Nephron (organoid): Measurements from ENCODE around the gene HECW1.

Experiments
- H3K27ac Mint-ChIP-seq, 3 experiments: 2 replicates each; pipeline ENCODE4 v1.8.0; 2020; ENCODE audit warnings: mixed read lengths in 3 of 3, mild to moderate bottlenecking in 2 of 3, moderate library complexity in 1 of 3
- H3K27me3 Mint-ChIP-seq: 2 replicates; pipeline ENCODE4 v1.8.0; 2021; ENCODE audit warnings: low read depth, mild to moderate bottlenecking, moderate library complexity, mixed read lengths
- H3K36me3 Mint-ChIP-seq: 2 replicates; pipeline ENCODE4 v1.8.0; 2020; ENCODE audit warnings: low read depth, mixed read lengths
- H3K4me1 Mint-ChIP-seq: 2 replicates; pipeline ENCODE4 v1.8.0; 2020; ENCODE audit warnings: mixed read lengths
- H3K4me3 Mint-ChIP-seq, 3 experiments: 2 replicates each; pipeline ENCODE4 v1.8.0; 2020; ENCODE audit warnings: mild to moderate bottlenecking in 3 of 3, mixed read lengths in 3 of 3, moderate library complexity in 2 of 3
- H3K9me3 Mint-ChIP-seq: 2 replicates; pipeline ENCODE4 v1.8.0; 2020; ENCODE audit warnings: mixed read lengths
- TF ChIP-seq, protein P1 (sequence below), 3 experiments: fragments of 200-600 bp; sonication (generic); IDR thresholded peaks; one replicate each; pipeline ENCODE4 v1.5.0; 2021; ENCODE audit warnings: antibody characterized with exemption in 3 of 3; ENCODE audit not compliant: unreplicated experiment in 3 of 3

HECW1 gene

DNA sequence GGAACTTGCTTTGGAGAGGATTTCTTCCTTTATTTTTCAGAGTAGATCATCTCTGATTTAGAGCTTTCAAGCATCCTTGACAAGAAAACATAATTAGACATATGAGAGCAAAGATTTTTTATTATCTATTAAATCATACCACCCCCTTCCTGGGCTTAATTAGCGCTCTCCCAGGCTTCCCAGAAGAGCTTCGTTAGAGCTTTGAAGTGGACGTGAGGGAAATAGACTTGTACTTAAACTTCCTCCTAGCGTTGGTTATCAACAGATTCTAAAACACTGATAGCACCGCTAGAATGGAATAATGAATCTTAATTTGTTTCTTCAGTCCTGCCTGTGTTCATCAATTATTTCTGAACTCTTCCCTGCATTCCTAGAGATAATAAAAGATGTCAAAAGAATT lies 296.5 kb downstream of the HECW1 start:
- Mint-ChIP-seq H3K9me3 (no peaks in the 10 kb centered on the region), H3K4me3 (no peak overlapping the region), H3K27ac (no peak overlapping the region), H3K27me3 (no peaks in the 10 kb centered on the region), H3K4me1 (no peaks in the 10 kb centered on the region), H3K36me3 (no peaks in the 10 kb centered on the region)
- TF ChIP-seq, protein P1, sequence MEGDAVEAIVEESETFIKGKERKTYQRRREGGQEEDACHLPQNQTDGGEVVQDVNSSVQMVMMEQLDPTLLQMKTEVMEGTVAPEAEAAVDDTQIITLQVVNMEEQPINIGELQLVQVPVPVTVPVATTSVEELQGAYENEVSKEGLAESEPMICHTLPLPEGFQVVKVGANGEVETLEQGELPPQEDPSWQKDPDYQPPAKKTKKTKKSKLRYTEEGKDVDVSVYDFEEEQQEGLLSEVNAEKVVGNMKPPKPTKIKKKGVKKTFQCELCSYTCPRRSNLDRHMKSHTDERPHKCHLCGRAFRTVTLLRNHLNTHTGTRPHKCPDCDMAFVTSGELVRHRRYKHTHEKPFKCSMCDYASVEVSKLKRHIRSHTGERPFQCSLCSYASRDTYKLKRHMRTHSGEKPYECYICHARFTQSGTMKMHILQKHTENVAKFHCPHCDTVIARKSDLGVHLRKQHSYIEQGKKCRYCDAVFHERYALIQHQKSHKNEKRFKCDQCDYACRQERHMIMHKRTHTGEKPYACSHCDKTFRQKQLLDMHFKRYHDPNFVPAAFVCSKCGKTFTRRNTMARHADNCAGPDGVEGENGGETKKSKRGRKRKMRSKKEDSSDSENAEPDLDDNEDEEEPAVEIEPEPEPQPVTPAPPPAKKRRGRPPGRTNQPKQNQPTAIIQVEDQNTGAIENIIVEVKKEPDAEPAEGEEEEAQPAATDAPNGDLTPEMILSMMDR (IDR thresholded peaks at IDR 0.05; ENCODE audit: unreplicated experiment in 3 of 3), result no peak

GRCh38 chr7:43417455-43417854 lies 305.0 kb downstream of the HECW1 start:
- H3K4me3 Mint-ChIP-seq, result no peak overlapping the region
- H3K4me1 Mint-ChIP-seq, result no peaks in the 10 kb centered on the region
- TF ChIP-seq, protein P1 (IDR thresholded peaks at IDR 0.05; ENCODE audit: unreplicated experiment in 3 of 3), result no peak

DNA sequence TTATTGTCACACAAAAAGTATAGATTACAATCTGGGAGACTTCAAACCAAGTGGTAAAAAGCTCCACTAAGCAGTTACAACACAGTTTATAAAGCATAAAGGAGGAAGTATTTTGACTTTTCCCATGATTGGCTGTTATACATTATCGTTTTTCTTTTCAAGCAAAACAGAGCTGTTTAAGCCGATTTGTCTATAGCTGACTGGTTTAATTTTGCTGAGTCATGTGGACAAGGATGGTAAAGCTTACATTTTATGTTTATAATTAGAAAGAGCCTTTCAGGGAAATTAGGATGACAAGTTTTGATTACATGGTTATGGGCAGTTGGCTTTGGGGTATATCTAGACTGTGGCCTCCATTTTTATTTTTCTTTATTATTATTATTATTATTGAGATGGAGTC lies 318.0 kb downstream of the HECW1 start:
- H3K36me3 Mint-ChIP-seq, result no peaks in the 10 kb centered on the region
- H3K27me3 Mint-ChIP-seq, result peaks cover 8% of the 10 kb centered on the region

More at GRCh38 chr7:43417455-43417854, 305.0 kb downstream of the HECW1 start:
- Mint-ChIP-seq H3K36me3 (peaks cover 4% of the 10 kb centered on the region), H3K9me3 (peaks cover 13% of the 10 kb centered on the region), H3K27ac (no peak overlapping the region), H3K27me3 (no peaks in the 10 kb centered on the region)

DNA sequence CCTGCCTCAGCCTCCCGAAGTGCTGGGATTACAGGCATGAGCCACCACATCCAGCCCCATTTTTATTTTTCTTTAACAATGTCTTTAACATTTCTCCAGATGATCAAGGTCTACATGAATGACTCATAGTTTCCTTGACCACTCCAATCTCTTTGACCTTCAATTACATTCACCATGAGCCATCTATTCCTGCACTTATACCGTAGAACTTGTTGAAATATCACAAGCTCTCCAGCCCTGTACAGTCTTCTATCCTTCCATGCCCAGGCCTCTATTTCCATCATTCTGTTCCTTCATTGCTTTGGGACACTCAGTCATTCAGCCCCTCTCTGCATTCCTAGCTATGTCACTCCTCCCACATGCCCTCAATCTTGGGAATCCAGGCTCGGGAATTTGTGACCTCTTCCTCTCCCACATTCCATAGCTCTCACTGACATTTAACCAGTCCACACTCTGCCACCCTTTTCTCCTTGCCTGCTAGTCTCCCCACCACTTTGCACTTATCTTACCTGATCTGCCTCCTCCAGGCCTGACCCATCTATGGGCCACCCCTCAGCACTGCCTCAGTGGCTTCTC lies 318.7 kb downstream of the HECW1 start:
- Mint-ChIP-seq H3K9me3 (peaks cover 2% of the 10 kb centered on the region), H3K27me3 (peaks cover 8% of the 10 kb centered on the region), H3K4me3 (no peak overlapping the region), H3K4me1 (no peaks in the 10 kb centered on the region), H3K36me3 (no peaks in the 10 kb centered on the region), H3K27ac (peak overlapping the region in 1 of 3 experiments; percentile 25)
- TF ChIP-seq, protein P1 (IDR thresholded peaks at IDR 0.05; ENCODE audit: unreplicated experiment in 3 of 3), result no peak

More for the DNA sequence above, 318.0 kb downstream of the HECW1 start:
- H3K9me3 Mint-ChIP-seq, result peaks cover 2% of the 10 kb centered on the region
- TF ChIP-seq, protein P1 (IDR thresholded peaks at IDR 0.05; ENCODE audit: unreplicated experiment in 3 of 3), result no peak
- H3K4me1 Mint-ChIP-seq, result no peaks in the 10 kb centered on the region
- H3K4me3 Mint-ChIP-seq, result no peak overlapping the region
- no peak overlapping the region for H3K27ac Mint-ChIP-seq

DNA sequence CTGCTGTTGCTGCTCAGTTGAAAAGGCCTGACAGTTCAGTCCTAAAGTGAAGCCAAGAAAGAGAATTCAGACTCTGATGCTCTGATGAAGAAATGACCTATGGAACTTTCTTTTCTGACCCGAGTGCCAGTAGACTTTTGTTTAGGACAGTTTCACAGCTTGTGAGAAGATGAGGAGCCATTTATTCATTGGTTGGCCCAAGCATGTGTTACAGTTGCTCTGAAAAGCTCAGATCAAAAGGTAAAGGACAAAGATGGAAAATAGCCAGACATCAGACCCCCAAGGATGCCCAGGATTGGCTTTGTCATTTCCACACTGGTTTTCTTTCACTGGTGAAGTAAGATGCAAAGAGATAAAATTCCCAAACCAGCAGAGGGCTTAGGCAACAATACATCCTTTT lies 321.2 kb downstream of the HECW1 start:
- Mint-ChIP-seq H3K4me3 (no peak overlapping the region), H3K4me1 (no peaks in the 10 kb centered on the region), H3K9me3 (peaks cover 2% of the 10 kb centered on the region), H3K36me3 (no peaks in the 10 kb centered on the region), H3K27me3 (peaks cover 8% of the 10 kb centered on the region), H3K27ac (no peak overlapping the region)
- TF ChIP-seq, protein P1 (IDR thresholded peaks at IDR 0.05; ENCODE audit: unreplicated experiment in 3 of 3), result no peak

DNA sequence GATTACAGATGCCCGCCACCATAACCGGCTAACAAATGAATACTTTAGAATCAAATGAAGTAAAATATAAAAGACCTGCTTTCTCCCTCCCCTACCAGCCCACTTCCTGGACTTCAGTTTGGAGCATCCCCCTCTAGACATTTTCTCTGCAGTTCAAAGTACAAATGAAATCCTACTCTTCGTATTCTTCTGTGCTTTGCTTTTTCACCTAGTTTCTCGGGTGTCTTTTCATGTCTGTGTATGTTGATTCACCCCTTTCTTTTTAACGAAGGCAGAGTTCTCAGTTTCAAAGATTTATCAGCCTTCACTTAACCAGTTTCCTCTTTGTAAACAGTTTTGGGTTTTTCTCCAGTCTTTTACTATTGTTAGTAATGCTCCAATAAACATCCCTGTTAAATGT lies 324.6 kb downstream of the HECW1 start:
- Mint-ChIP-seq H3K4me1 (no peaks in the 10 kb centered on the region), H3K4me3 (no peak overlapping the region), H3K36me3 (no peaks in the 10 kb centered on the region), H3K27me3 (no peaks in the 10 kb centered on the region), H3K27ac (peak overlapping the region; percentile 18 to 72 (median 22)), H3K9me3 (peaks cover 2% of the 10 kb centered on the region)
- TF ChIP-seq, protein P1 (IDR thresholded peaks at IDR 0.05; ENCODE audit: unreplicated experiment in 3 of 3), result no peak
